ENCODE measurements around the gene SH3PXD2B. TPM values are rescaled to one million over a fixed set of nuclear protein-coding genes. Genes with fewer than 3 reads are reported as not detected.

The SH3PXD2B gene
- total and polyA plus RNA-seq, 10 of the 15 experiments (the other 5 are each of a cell fraction or from before 2014, with no cell fraction given) = 0.05 to 1.6 (median 0.57) TPM

DNA sequence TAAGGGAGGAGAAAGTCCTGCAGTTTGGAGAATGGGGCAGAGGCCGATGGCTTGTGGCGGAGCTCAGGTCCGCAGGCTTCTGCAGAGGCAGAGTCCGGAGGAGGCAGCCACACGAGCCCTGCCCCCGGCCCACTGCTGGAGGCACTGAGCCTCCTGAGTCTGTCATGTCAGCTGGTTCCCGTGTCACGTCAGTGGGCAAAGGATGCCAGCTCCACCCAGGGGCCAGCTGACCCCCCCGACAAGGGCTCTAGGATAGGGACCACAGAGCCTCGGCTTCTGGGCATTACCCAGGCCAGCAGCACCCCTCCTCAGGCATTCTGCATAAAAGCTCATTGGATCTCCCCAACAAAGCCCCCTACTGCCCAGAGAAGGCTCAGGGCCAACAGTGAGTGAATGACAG is 8.5 kb downstream of the SH3PXD2B start:
- ChIA-PET POLR2A (no interaction called here), RAD21 (ENCODE audit: unreplicated experiment) (no interaction called here), SMC1A (ENCODE audit: uncharacterized antibody, unreplicated experiment) (no interaction called here), CTCF (interaction anchor here (1.2 kb wide), 1 partner anchor 15 kb away, joined by 3 read pairs; no protein-coding TSS in a partner anchor)
- intact Hi-C loops (cut with micrococcal nuclease; ENCODE audit: unreplicated experiment) (no loop called here), in situ Hi-C loops (cut with MboI) (no loop called here)
- 20% methylated on average over 10 of the region's 10 CpGs for WGBS (ENCODE audit: insufficient coverage, insufficient replicate concordance, low lambda C conversion rate, missing lambda C conversion rate)
- FAIRE-seq (no peak), ATAC-seq (no peak), DNase-seq (ENCODE audit: low read depth, low spot score) (no peak)
- peaks cover 3% of the 10 kb centered on the region in 2 experiments; a peak in 2 of 4 replicates for H3K27me3 ChIP-seq (replicated peaks in 1 of 2; ENCODE audit: control insufficient read depth in 2 of 2, insufficient read depth in 2 of 2, low read length in 1 of 2)
- H3K4me3 ChIP-seq = no peak overlapping the region
- H3K79me2 ChIP-seq (ENCODE audit: control insufficient read depth, insufficient read depth, low read length) = no peaks in the 10 kb centered on the region
- BruUV-seq (replicated peaks) = no TSS peak
- H3K9me3 ChIP-seq (replicated peaks; ENCODE audit: control insufficient read depth, insufficient read depth, low read length) = no peaks in the 10 kb centered on the region; the same call in 2 of the 3 replicates
- no peak overlapping the region for H3K9ac ChIP-seq (ENCODE audit: control insufficient read depth, insufficient read depth, low read length)
- no peaks in the 10 kb centered on the region for H3K4me1 ChIP-seq (ENCODE audit: control insufficient read depth, insufficient read depth, low read length)
- H3K36me3 ChIP-seq (ENCODE audit: control insufficient read depth in 2 of 2, insufficient read depth in 2 of 2, low read length in 1 of 2) = no peaks in the 10 kb centered on the region
- no peak overlapping the region for H2AFZ ChIP-seq (ENCODE audit: control insufficient read depth, low read depth, low read length)
- no peaks in the 10 kb centered on the region for H4K20me1 ChIP-seq (ENCODE audit: control insufficient read depth, insufficient read depth)
- H3K27ac ChIP-seq (ENCODE audit: control insufficient read depth, insufficient read depth) = no peak overlapping the region
- no peak overlapping the region for H3K4me2 ChIP-seq (ENCODE audit: control insufficient read depth, insufficient read depth)
- TF ChIP-seq, protein P1, sequence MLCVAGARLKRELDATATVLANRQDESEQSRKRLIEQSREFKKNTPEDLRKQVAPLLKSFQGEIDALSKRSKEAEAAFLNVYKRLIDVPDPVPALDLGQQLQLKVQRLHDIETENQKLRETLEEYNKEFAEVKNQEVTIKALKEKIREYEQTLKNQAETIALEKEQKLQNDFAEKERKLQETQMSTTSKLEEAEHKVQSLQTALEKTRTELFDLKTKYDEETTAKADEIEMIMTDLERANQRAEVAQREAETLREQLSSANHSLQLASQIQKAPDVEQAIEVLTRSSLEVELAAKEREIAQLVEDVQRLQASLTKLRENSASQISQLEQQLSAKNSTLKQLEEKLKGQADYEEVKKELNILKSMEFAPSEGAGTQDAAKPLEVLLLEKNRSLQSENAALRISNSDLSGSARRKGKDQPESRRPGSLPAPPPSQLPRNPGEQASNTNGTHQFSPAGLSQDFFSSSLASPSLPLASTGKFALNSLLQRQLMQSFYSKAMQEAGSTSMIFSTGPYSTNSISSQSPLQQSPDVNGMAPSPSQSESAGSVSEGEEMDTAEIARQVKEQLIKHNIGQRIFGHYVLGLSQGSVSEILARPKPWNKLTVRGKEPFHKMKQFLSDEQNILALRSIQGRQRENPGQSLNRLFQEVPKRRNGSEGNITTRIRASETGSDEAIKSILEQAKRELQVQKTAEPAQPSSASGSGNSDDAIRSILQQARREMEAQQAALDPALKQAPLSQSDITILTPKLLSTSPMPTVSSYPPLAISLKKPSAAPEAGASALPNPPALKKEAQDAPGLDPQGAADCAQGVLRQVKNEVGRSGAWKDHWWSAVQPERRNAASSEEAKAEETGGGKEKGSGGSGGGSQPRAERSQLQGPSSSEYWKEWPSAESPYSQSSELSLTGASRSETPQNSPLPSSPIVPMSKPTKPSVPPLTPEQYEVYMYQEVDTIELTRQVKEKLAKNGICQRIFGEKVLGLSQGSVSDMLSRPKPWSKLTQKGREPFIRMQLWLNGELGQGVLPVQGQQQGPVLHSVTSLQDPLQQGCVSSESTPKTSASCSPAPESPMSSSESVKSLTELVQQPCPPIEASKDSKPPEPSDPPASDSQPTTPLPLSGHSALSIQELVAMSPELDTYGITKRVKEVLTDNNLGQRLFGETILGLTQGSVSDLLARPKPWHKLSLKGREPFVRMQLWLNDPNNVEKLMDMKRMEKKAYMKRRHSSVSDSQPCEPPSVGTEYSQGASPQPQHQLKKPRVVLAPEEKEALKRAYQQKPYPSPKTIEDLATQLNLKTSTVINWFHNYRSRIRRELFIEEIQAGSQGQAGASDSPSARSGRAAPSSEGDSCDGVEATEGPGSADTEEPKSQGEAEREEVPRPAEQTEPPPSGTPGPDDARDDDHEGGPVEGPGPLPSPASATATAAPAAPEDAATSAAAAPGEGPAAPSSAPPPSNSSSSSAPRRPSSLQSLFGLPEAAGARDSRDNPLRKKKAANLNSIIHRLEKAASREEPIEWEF (IDR thresholded peaks at IDR 0.05; ENCODE audit: insufficient replicate concordance, low read depth, low read length) = no peak
- TF ChIP-seq, protein P2, sequence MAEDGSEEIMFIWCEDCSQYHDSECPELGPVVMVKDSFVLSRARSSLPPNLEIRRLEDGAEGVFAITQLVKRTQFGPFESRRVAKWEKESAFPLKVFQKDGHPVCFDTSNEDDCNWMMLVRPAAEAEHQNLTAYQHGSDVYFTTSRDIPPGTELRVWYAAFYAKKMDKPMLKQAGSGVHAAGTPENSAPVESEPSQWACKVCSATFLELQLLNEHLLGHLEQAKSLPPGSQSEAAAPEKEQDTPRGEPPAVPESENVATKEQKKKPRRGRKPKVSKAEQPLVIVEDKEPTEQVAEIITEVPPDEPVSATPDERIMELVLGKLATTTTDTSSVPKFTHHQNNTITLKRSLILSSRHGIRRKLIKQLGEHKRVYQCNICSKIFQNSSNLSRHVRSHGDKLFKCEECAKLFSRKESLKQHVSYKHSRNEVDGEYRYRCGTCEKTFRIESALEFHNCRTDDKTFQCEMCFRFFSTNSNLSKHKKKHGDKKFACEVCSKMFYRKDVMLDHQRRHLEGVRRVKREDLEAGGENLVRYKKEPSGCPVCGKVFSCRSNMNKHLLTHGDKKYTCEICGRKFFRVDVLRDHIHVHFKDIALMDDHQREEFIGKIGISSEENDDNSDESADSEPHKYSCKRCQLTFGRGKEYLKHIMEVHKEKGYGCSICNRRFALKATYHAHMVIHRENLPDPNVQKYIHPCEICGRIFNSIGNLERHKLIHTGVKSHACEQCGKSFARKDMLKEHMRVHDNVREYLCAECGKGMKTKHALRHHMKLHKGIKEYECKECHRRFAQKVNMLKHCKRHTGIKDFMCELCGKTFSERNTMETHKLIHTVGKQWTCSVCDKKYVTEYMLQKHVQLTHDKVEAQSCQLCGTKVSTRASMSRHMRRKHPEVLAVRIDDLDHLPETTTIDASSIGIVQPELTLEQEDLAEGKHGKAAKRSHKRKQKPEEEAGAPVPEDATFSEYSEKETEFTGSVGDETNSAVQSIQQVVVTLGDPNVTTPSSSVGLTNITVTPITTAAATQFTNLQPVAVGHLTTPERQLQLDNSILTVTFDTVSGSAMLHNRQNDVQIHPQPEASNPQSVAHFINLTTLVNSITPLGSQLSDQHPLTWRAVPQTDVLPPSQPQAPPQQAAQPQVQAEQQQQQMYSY (CRISPR knock-in tag; IDR thresholded peaks at IDR 0.05) = no peak
- TF ChIP-seq FOS (IDR thresholded peaks at IDR 0.05; ENCODE audit: borderline replicate concordance, extremely low read depth, insufficient read length) (no peak), BACH1 (IDR thresholded peaks at IDR 0.05; ENCODE audit: borderline replicate concordance) (no peak), CHD1 (IDR thresholded peaks at IDR 0.05; ENCODE audit: low read depth, low read length) (no peak), SIN3A (IDR thresholded peaks at IDR 0.05; ENCODE audit: low read depth, low read length) (no peak), YY1 (IDR thresholded peaks at IDR 0.05; ENCODE audit: low read depth, low read length) (no peak), NFIC (IDR thresholded peaks at IDR 0.05; ENCODE audit: low read depth, low read length) (no peak), MTA2 (IDR thresholded peaks at IDR 0.05; ENCODE audit: low read depth) (no peak), SREBF1 (IDR thresholded peaks at IDR 0.05; ENCODE audit: low read length) (no peak)
- TF ChIP-seq, protein P3, sequence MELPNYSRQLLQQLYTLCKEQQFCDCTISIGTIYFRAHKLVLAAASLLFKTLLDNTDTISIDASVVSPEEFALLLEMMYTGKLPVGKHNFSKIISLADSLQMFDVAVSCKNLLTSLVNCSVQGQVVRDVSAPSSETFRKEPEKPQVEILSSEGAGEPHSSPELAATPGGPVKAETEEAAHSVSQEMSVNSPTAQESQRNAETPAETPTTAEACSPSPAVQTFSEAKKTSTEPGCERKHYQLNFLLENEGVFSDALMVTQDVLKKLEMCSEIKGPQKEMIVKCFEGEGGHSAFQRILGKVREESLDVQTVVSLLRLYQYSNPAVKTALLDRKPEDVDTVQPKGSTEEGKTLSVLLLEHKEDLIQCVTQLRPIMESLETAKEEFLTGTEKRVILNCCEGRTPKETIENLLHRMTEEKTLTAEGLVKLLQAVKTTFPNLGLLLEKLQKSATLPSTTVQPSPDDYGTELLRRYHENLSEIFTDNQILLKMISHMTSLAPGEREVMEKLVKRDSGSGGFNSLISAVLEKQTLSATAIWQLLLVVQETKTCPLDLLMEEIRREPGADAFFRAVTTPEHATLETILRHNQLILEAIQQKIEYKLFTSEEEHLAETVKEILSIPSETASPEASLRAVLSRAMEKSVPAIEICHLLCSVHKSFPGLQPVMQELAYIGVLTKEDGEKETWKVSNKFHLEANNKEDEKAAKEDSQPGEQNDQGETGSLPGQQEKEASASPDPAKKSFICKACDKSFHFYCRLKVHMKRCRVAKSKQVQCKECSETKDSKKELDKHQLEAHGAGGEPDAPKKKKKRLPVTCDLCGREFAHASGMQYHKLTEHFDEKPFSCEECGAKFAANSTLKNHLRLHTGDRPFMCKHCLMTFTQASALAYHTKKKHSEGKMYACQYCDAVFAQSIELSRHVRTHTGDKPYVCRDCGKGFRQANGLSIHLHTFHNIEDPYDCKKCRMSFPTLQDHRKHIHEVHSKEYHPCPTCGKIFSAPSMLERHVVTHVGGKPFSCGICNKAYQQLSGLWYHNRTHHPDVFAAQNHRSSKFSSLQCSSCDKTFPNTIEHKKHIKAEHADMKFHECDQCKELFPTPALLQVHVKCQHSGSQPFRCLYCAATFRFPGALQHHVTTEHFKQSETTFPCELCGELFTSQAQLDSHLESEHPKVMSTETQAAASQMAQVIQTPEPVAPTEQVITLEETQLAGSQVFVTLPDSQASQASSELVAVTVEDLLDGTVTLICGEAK (IDR thresholded peaks at IDR 0.05; ENCODE audit: borderline replicate concordance) = no peak

All from GM12878 (cell line).